ENCODE data around the gene CNPY3.
"Not testable (repeated sequence)": the region's sequence is repeated elsewhere in the genome, so short reads cannot be mapped to it uniquely, and the experiment has no call there.

DNA sequence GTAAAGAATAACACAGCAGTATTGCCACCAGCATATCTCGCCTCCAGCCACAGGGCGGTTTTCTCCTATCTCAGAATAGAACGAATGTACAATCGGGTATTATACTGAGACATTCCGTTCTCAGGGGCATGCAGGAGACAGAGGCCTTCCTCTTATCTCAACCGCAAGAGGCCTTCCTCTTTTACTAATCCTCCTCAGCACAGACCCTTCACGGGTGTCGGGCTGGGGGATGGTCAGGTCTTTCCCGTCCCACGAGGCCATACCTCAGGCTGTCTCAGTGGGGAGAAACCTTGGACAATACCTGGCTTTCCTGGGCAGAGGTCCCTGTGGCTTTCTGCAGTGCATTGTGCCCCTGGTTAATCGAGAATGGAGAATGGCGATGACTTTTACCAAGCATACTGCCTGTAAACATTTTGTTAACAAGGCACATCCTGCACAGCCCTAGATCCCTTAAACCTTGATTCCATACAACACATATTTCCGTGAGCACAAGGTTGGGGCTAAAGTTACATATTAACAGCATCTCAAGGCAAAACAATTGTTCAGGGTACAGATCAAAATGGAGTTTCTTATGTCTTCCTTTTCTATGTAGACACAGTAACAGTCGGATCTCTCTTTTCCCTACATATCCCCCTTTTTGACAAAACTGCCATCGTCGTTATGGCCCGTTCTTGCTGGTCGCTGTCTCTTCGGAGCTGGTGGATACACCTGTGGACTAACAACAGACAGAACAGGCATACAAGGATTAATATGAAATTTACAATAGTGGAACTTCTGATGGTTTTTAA lies 35.0 kb upstream of the CNPY3 start:
- TF ChIP-seq, protein P1, sequence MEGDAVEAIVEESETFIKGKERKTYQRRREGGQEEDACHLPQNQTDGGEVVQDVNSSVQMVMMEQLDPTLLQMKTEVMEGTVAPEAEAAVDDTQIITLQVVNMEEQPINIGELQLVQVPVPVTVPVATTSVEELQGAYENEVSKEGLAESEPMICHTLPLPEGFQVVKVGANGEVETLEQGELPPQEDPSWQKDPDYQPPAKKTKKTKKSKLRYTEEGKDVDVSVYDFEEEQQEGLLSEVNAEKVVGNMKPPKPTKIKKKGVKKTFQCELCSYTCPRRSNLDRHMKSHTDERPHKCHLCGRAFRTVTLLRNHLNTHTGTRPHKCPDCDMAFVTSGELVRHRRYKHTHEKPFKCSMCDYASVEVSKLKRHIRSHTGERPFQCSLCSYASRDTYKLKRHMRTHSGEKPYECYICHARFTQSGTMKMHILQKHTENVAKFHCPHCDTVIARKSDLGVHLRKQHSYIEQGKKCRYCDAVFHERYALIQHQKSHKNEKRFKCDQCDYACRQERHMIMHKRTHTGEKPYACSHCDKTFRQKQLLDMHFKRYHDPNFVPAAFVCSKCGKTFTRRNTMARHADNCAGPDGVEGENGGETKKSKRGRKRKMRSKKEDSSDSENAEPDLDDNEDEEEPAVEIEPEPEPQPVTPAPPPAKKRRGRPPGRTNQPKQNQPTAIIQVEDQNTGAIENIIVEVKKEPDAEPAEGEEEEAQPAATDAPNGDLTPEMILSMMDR (IDR thresholded peaks at IDR 0.05), result not testable (repeated sequence)
- not testable (repeated sequence) for TF ChIP-seq POLR2A (IDR thresholded peaks at IDR 0.05)

Data from Peyer's patch (tissue), 4 donors.